Kidney (tissue), 14 donors: Measurements from ENCODE around the gene NCKIPSD. TPM values are rescaled to one million over a fixed set of nuclear protein-coding genes. Genes with fewer than 3 reads are reported as not detected.
"Not testable (repeated sequence)": the region's sequence is repeated elsewhere in the genome, so short reads cannot be mapped to it uniquely, and the experiment has no call there.

Source experiments
- DNase-seq, 5 donors: peaks; one replicate each; pipeline ENCODE4 v3.0.0-alpha.2; 2013 to 2020
- FAIRE-seq: peaks from 2 replicates; lab custom pipeline; 2012; peaks lifted over from hg19 to GRCh38; lab: Jason Lieb, UNC
- H3K27ac ChIP-seq, 2 donors: one replicate each; pipeline ENCODE4 v1.7.0; 2013; ENCODE audit warnings: low read depth in 2 of 2, low read length in 2 of 2, inconsistent platforms in 1 of 2
- H3K27me3 ChIP-seq: one replicate; pipeline ENCODE4 v1.7.1; 2013; ENCODE audit warnings: low read length, inconsistent platforms; ENCODE audit not compliant: control insufficient read depth, insufficient read depth
- H3K36me3 ChIP-seq, 3 donors: one replicate each; pipeline versions ENCODE4 v1.7.0 to v1.7.1; 2013; ENCODE audit warnings: low read length in 3 of 3, control low read depth in 1 of 3, inconsistent platforms in 1 of 3; ENCODE audit not compliant: insufficient read depth in 3 of 3, control insufficient read depth in 2 of 3
- H3K4me1 ChIP-seq, 3 donors: one replicate each; pipeline versions ENCODE4 v1.7.0 to v1.7.1; 2013; ENCODE audit warnings: low read length in 3 of 3, inconsistent platforms in 1 of 3, low read depth in 1 of 3; ENCODE audit not compliant: control insufficient read depth in 2 of 3, insufficient read depth in 2 of 3
- H3K4me3 ChIP-seq, 3 donors: one replicate each; pipeline versions ENCODE4 v1.7.0 to v1.8.1; 2013; ENCODE audit warnings: low read length in 3 of 3, control low read depth in 1 of 3, inconsistent platforms in 1 of 3
- H3K9ac ChIP-seq, 3 donors: one replicate each; pipeline versions ENCODE4 v1.7.0 to v1.7.1; 2013; ENCODE audit warnings: low read length in 3 of 3, control low read depth in 1 of 3, inconsistent platforms in 1 of 3
- H3K9me3 ChIP-seq, 3 donors: one replicate each; pipeline versions ENCODE4 v1.7.0 to v1.7.1; 2013; ENCODE audit warnings: low read length in 3 of 3, control low read depth in 1 of 3, inconsistent platforms in 1 of 3; ENCODE audit not compliant: control insufficient read depth in 2 of 3, insufficient read depth in 1 of 3
- CTCF ChIP-seq: IDR thresholded peaks from 3 replicates; pipeline ENCODE4 v1.5.1; 2012; ENCODE audit warnings: mild to moderate bottlenecking, moderate library complexity, borderline replicate concordance; ENCODE audit not compliant: insufficient read depth; ENCODE audit errors: extremely low read depth
- intact Hi-C: fragments of 100-400 bp; cut with DNase I; formaldehyde crosslinking; loops from one replicate; pipeline ENCODE4 v1.11.1; 2022
- polyA plus RNA-seq: library from polyadenylated mRNA; stranded (reverse); fragments of 350-450 nt; fragmentation: Illumina TruSeq; extraction: RNeasy Lipid Tissue Mini Kit (QIAGEN cat#74804); gene quantifications from one replicate; pipeline ENCODE4 v1.2.3, GENCODE V29; 2014; ENCODE audit warnings: low read depth, low replicate concordance; ENCODE audit not compliant: insufficient read depth
- total RNA-seq: library from RNA; stranded (reverse); fragmentation: NEBNext Ultra II Directional; extraction: Animal tissue kit (Norgen Biotek cat#: 25700); gene quantifications from one replicate; pipeline ENCODE4 v1.2.1, GENCODE V29; 2021
- donor health status: control.
- donor health status: control.
- donor health status: control.
- donor health status: control.
- donor health status: control.
- donor health status: DM: yes; HTN: yes; CAD: no.
- donor health status: Normal renal cell carcinoma (clear cell type).

The NCKIPSD gene
- total and polyA plus RNA-seq, 2 donors from 2014 or later, result 24.0 to 31.2 TPM

DNA sequence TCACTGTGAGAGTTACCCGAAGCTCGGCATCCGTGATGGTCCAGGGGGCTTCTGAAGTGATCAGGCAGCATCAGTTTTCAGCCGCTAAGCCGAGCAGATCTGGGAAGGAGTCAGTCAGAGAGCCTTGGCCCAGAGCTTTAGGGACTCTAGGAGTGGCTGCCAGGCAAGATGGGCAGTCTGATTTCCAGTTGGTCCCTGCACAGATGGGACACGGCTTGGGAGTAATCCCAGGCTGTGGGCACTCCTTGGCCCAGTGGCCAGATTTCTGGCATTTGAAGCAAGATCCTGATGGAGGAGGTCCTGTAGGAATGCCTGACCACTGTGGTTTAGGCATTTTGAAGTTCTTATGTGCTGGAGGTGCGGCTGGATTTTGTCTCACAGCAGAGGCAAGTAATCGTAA, 41.8 kb upstream of the NCKIPSD start:
- intact Hi-C loops, result no loop called here
- Histone ChIP-seq H3K27me3 (no peaks in the 10 kb centered on the region), H3K9ac (no peak overlapping the region), H3K4me3 (no peak overlapping the region), H3K36me3 (no peaks in the 10 kb centered on the region), H3K9me3 (no peaks in the 10 kb centered on the region), H3K4me1 (no peaks in the 10 kb centered on the region), H3K27ac (no peak overlapping the region)
- FAIRE-seq (no peak), DNase-seq (no peak)
- TF ChIP-seq CTCF, result no peak

DNA sequence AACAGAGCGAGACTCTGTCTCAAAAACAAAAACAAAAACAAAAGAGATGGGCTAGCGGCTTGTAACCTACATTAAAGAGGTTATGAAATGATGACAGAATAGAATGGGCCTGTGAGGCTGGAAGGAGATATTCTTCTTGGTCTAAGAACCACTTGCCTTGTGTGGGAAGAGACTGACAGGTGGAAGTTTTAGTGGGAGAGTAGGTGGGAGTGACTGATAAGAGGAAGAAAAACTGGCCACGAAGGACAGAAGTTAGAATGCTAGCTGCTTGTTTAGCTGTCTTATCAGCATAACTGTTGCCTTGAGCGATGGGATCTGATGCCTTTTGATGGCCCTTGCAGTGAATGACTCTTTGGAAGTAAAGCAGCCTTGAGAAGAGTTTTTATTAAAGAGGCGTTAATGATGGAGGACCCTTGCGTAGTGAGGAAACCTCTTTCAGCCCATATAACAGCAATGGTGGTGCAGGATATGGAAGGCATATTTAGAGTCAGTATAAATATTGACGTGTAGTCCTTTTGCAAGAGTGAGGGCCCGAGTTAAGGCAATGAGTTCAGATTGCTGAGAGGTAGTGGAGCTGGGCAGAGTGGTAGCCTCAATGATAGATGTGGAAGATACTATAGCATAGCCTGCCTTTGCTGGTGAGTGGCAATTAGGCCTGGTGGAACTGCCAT, 39.6 kb upstream of the NCKIPSD start:
- intact Hi-C loops, H3K9me3 ChIP-seq: not testable (repeated sequence)

GRCh38 chr3:48723725-48724124, 38.0 kb upstream of the NCKIPSD start:
- no peaks in the 10 kb centered on the region for H3K4me1 ChIP-seq
- H3K9me3 ChIP-seq, result no peaks in the 10 kb centered on the region
- no peak overlapping the region for H3K9ac ChIP-seq
- no peak for TF ChIP-seq CTCF
- FAIRE-seq (no peak), DNase-seq (no peak)
- no peaks in the 10 kb centered on the region for H3K36me3 ChIP-seq
- no peak overlapping the region for H3K27ac ChIP-seq
- H3K4me3 ChIP-seq, result no peak overlapping the region
- intact Hi-C loops, result no loop called here
- H3K27me3 ChIP-seq, result no peaks in the 10 kb centered on the region

More for the DNA sequence above, 39.6 kb upstream of the NCKIPSD start:
- DNase-seq, H3K4me1 ChIP-seq, FAIRE-seq, H3K27me3 ChIP-seq, H3K4me3 ChIP-seq, H3K9ac ChIP-seq, H3K27ac ChIP-seq, H3K36me3 ChIP-seq: not testable (repeated sequence)

GRCh38 chr3:48723293-48723692, 37.6 kb upstream of the NCKIPSD start:
- H3K4me1 ChIP-seq, H3K9me3 ChIP-seq, H3K36me3 ChIP-seq, DNase-seq, intact Hi-C loops, H3K4me3 ChIP-seq, H3K27me3 ChIP-seq, FAIRE-seq, H3K9ac ChIP-seq, H3K27ac ChIP-seq: not testable (repeated sequence)
